RCC 7860 (cell line): ENCODE measurements around the gene CLEC3B.
A peak's percentile ranks its signal among the peaks of the same experiment; 100 is the strongest.
"Not testable (repeated sequence)": the region's sequence is repeated elsewhere in the genome, so short reads cannot be mapped to it uniquely, and the experiment has no call there.

Experiments used
- DNase-seq: peaks from one replicate; pipeline ENCODE4 v3.0.0-alpha.2; 2015; ENCODE audit warnings: low spot score
- FAIRE-seq: peaks from 2 replicates; lab custom pipeline; 2012; peaks lifted over from hg19 to GRCh38; lab: Jason Lieb, UNC

The CLEC3B gene

DNA sequence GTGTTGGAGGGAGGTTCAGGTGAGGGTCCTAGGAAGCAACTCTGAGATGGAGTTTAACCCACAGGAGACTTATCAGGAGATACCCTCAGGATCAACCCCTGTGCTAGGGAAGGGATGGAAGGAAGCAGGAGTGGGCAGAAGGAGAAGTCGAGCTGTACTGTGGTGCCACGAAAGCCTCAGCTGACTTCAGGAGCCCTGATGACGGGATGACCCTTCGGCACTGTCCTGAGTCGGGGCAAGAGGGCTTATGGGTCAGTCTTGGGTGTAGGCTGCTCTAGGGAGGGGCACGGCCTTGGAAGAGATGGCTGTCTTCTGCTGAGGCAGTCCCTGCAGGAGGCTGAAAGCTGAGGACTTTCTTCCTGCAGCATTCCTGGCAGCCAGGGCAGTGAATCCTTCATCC lies 7.7 kb downstream of the CLEC3B start:
- DNase-seq (no peak), FAIRE-seq (no peak)

DNA sequence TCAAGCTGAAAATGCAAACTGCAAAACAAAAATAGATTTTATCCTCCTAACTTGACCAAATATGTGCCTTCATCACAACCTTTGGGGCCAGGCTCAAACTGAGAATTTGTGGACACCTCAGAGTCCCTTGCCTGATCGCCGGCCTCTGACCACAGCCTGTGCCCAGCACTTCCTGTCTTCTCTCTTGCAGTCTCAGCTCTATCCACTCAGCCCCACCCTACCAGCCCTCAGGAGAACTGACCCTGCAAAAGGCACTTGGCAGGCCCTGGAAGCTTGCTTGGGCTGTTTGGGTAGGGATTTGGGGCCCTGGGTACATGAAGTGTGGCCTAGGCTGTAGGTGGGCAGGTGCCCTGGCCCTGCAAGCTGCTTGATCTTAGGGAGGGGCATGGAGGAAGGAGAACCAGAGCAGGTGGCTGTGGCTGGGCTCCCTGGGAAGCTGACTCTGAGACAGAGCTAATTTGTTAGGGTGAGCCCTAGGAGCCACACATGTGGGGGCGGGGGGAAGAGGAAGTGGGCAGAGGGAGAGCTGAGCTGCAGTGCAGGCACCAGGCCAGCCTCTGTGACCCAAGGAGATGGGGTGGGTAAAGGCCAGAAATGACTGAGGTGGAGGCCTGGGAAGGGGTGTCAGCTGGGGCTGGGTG lies 8.6 kb downstream of the CLEC3B start:
- FAIRE-seq (no peak), DNase-seq (no peak)

- DNase-seq = no peak
- no peak for FAIRE-seq
Measured at GRCh38 chr3:45035441-45036301, 9.6 kb downstream of the CLEC3B start.

DNA sequence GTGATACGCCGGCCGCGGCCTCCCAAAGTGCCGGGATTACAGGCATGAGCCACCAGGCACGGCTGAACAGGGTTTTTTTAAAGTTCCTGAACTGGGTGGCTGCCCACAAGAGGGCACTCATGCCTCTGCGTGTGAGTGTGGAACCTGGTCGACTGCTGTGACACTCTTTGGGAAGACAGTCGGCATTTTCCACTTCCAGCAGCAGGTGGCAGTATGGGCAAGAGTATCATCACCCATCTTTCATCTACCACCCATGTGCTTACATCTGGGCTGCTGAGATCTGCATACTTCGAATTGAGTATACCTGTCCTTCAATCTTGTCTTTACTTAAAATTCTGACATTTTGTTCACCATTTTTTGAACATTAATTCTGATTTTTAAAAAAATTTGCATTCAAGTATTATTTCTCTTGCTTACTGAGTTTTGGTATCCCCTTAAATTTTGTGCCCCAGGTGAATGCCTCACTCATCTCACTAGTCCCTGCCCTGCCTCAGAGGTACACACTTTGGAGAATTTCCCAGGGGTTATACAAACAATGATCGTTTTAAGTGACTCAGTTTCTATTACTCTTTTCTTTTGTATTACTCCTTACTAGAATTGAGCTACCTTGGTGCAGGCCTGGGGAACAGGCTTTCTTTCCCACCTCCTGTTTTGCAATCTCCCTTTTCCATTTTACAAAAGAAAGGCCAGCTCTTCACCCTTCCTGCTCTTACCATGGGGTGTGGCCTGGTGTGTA lies 11.8 kb downstream of the CLEC3B start:
- FAIRE-seq = peak; percentile 85

GRCh38 chr3:45041666-45042065 lies 15.6 kb downstream of the CLEC3B start:
- peak; percentile 24 for DNase-seq

More for the DNA sequence above, 11.8 kb downstream of the CLEC3B start:
- peak; percentile 88 for DNase-seq

GRCh38 chr3:45042162-45042561 lies 16.1 kb downstream of the CLEC3B start:
- FAIRE-seq (no peak), DNase-seq (no peak)

More at GRCh38 chr3:45041666-45042065, 15.6 kb downstream of the CLEC3B start:
- FAIRE-seq = peak; percentile 8

DNA sequence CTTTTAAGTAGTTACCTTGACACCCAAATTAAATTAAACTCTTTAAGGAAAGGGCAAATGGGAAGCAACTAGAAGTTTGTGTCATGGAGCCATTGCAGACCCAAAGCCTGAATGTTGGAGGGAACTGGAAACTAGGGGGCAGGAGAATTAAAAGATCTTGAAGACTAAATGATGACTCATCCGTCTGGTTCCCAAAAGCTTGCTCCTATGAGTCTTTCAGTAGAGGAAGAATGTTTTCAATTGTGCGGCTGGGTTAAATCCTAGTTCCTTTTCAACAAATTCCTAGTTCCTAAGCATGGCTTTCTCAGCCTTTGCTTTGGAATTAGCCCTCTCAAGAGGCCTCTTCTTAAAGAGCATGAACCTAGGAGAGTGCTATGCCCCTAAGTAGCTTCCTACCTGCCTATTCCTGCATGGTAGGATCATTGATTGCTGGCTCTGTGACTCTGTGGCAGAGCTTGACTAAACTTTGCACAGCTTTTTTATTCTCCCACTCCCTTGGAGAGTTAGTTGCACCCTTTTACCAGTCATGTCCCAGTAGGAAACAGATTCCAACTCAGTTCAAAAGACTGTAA lies 17.7 kb downstream of the CLEC3B start:
- FAIRE-seq (no peak), DNase-seq (peak; percentile 46)

- DNase-seq (no peak), FAIRE-seq (no peak)
Measured at GRCh38 chr3:45048244-45048643, 22.1 kb downstream of the CLEC3B start.

GRCh38 chr3:45049807-45050206 lies 23.7 kb downstream of the CLEC3B start:
- FAIRE-seq = no peak

GRCh38 chr3:45051685-45052084 lies 25.6 kb downstream of the CLEC3B start:
- FAIRE-seq (no peak), DNase-seq (no peak)

More at GRCh38 chr3:45049807-45050206, 23.7 kb downstream of the CLEC3B start:
- DNase-seq = no peak

GRCh38 chr3:45053805-45054195 lies 27.7 kb downstream of the CLEC3B start:
- FAIRE-seq, DNase-seq: not testable (repeated sequence)

GRCh38 chr3:45054196-45054857 lies 28.2 kb downstream of the CLEC3B start:
- no peak for FAIRE-seq
- no peak for DNase-seq

DNA sequence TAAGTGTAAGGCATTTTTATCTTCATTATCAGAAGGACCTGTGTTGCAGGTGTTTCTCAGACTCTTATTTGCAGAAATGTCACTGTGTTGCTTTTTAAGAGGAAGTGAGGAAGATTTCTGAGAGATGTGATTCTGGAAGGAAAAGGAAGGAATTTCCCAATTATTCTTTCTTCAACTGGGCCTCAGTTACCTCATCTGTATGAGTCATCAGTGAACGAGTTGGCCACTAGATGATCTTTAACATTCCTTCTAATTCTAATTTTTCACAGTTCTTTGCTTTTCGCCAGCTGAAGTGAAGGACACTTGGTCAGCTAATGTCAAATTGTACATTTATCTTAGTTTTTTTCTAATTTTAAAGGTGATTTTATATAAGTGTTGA lies 28.9 kb downstream of the CLEC3B start:
- DNase-seq (peak; percentile 75), FAIRE-seq (peak; percentile 87)

- peak; percentile 48 for FAIRE-seq
Measured at GRCh38 chr3:45055411-45056143, 29.5 kb downstream of the CLEC3B start.

DNA sequence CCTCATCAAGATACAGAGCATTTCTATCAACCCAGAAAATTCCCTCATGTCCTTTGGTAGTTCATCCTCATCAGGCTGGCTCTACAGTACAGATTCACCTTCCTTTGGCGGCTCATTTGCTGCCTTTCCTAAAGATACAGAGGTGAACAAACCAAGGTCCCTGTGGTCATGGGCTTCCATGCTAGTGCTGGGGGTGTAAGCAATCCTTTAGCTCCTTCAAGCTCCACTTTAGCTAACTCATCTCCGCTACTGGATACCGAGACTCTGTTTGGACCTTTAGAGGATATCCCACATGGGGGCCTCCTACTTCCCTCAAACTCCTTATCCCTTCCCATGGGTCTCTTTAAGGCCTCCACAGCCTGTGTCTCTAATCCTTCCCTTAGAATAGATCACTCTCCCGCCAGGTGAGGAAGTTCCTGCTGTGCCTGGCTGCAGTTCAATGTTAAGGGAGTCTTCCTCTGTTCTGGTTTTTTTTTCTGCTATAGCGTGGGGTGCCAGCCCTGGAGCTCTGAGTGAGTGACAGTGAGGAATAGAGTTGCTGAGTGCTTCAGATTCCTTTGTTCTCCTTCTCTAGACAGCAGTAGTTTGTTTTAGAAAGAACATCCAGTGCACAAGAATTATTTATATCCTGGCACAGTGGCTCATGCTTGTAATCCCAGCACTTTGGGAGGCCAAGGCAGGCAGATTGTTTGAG lies 30.7 kb downstream of the CLEC3B start:
- FAIRE-seq (no peak), DNase-seq (peak; percentile 41)

More at GRCh38 chr3:45055411-45056143, 29.5 kb downstream of the CLEC3B start:
- peak; percentile 68 for DNase-seq

DNA sequence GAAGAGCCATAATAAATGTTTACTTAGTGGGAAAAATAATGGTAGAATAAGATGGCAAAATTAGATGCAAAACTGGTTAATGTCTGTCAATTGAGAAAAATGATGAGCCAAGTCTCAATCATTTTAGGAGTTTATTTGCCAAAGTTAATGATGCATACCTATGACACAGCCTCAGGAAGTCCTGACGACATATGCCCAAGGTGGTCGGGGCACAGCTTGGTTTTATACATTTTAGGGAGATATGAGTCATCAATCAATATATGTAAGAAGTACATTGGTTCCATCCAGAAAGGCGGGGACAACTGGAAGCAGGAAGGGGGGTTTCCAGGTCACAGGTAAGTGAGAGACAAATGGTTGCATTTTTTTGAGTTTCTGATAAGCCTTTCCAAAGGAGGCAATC lies 31.5 kb downstream of the CLEC3B start:
- peak; percentile 36 for DNase-seq
- FAIRE-seq = no peak

- no peak for DNase-seq
- no peak for FAIRE-seq
Measured at GRCh38 chr3:45059132-45059531, 33.0 kb downstream of the CLEC3B start.

GRCh38 chr3:45060165-45060892 lies 34.2 kb downstream of the CLEC3B start:
- FAIRE-seq (no peak), DNase-seq (no peak)

DNA sequence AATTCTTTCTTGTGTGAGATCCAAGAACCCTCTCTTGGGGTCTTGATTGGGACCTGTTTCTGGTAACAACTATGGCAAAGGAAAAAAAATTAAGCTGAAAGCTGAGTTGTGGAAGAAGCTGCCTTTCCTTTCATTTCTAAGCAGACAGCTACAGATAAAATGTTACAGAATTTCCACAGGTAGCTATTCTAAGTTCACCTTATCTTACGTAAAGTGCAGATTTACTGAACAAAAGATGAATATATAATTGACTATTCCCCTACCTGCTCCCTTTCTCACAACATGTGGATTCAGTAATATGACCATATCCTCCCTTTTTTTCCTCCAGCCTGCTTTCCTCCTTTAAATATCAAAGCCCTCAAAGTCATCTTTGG lies 36.6 kb downstream of the CLEC3B start:
- no peak for FAIRE-seq
- no peak for DNase-seq
